Measurements from ENCODE around the gene LCE1E.

The LCE1E gene

DNA sequence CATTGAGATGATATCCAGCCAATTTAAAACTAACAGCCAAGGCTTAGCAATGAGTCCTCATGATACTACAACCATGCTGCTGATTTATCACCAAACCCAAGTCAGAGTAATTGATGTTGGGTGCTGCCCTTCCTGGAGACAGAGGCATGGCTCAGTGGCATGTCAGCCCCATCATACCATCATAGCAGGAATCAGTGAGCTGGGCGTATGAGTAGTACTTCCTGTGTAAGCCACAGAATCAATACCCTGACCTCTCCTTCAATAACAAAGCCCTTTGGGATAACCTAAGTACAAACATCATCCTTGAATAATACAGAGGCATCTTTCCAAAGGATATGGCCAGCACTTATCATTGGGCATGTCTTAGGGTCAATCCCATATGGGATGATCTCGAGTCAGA lies 3.0 kb upstream of the LCE1E start:
- no peak for DNase-seq

DNA sequence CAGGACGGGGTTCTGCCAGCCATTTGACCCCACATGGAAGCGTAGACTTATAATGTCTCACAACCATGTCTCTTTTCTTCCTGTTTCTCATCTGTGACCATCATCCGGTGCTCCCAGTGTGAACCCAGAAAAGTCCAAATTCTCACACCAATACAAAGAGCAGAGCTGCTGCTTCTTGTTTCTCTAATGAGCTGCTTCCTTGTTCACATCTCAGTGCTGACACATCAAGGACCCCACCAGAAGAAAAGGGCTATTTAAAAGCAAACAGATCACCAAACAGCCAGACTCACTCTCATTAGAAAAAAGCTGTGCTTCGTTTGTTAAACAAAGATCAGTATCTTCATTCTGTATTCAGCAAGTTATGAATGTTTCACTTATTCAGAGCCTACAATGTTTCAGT lies 9.6 kb downstream of the LCE1E start:
- no peak for DNase-seq

DNA sequence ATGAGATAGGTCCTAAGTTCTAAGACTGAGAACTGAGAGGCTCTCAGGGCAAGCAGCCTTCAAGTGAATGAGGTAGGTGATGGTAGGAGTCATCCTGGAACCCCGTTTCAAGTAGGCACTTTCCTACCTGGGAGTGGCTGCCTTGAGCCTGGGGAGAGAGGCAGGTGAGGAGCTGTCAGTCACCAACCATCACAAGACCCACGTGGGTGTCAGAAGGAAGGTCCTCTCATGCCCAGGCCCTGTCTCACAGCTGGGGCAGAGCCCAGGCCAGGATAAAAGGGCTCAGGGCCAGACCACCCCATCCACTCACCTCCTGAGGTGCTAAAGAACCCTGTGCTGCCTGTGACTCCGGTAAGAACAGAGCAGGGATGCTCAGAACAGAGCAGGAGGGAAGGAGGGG lies 10.4 kb downstream of the LCE1E start, which contains the start of gene LCE1D:
LCE1D (plus strand) TSS at position 301 of the 400 bp plus-strand sequence. CDS start 1,074 bp downstream, outside the sequence.
- DNase-seq = no peak

DNA sequence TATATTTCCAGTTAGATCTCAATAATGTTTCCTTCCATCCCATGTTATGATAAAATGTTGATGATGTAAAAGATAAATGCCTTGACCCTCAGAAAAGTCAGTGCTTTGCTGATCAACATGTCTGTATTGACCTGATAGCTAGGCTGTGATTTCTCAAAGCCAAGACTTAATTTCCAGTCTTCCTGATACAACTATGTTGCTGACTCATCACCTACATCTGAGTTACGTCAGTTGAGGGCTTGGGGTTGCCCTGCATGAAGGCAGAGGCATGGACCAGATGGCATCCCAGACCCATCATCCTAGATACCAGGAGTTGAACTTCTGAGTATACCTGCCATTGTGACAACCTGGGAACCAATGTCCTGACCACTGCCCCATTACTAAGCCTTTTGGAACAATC lies 15.3 kb downstream of the LCE1E start:
- DNase-seq = no peak

DNA sequence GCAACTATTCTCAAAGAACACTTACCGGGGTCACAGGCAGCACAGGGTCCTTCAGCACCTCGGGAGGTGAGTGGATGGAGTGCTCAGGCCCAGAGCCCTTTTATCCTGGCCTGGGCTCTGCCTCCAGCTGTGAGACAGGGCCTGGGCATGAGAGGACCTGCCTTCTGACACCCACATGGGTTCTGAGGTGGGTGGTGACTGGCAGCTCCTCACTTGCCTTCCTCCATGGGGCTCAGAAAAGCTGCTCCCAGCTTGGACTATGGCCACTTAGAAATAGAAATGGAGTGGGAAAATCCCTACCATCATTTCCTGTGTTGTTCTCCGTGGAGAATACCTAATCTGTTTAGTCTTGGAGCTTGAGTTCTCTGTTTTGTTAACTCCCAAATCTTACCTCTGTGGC lies 20.5 kb downstream of the LCE1E start, which contains the start of gene LCE1C:
LCE1C (minus strand) TSS at position 76 of the 400 bp plus-strand sequence. CDS start 1,173 bp downstream, outside the sequence.
- DNase-seq = no peak

DNA sequence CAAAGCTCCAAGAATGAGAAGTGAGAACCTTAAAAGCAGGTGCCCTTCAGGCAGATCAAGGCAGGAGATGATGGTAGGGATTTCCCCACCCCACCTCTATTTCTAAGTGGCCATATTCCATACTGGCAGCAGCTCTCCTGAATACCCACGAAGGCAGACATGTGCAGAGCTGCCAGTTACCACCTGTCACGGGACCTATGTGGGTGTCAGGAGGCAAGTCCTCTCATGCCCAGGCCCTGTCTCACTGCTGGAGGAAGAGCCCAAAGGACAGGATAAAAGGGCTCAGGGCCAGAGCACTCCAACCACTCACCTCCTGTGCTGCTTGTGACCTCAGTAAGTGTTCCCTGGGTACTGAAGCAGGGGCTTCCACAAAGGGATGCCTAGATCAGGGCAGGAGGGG lies 25.0 kb downstream of the LCE1E start:
- no peak for DNase-seq

DNA sequence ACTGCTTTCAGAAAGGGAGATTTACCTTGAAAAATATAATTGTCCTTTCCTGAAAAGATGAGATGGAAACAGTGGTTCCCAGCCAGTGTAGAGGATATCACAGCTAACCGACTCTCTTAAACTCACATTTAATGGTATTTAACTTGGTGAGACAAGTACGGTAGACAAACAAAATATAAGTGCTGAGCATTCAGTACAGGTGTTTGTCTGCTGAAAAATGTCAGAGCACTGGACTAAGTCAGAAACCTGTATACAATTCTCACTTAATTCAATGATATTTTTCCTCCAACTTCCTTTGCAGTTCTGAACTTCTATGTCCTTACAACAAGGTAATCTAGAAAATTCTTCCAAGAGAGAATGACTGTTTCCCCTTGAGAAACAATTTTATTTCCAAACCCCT lies 25.6 kb downstream of the LCE1E start, which contains the start of gene LCE1B:
LCE1B (plus strand) TSS at position 301 of the 400 bp plus-strand sequence. CDS start 476 bp downstream, outside the sequence.
- no peak for DNase-seq

DNA sequence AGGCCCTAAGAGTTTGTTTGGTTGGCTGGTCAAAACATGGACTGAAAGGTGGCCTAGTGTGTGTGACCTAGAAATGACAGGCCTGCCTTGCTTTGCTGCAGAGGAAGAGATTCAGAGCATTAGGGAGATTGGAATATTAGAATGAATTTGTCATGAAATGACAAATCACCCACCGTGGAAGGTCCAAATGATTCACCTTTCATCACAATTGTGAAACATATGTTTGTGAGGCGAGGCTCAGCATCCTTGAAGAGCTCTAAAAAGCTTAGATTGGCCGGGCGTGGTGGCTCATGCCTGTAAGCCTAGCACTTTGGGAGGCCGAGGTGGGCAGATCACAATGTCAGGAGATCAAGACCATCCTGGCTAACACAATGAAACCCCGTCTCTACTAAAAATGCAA lies 31.3 kb downstream of the LCE1E start:
- DNase-seq = no peak

DNA sequence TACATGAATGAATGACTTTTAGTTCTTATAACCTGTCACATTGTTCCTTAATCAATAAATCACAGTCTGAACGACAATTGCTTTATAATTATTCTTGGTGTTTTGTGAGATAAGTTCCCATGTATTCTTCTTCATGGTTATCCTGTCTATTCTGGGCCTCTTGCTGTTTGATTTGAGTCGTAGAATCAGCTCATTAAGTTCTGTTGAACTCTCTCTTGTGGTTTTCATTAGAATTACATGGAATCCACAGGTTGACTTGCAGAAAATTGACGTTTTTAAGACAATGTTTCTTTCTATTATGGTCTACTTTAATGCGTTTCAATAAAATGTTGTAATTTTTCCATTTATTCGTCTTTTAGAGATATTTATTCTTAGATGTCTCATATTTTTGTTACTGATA lies 37.2 kb downstream of the LCE1E start:
- DNase-seq = no peak

DNA sequence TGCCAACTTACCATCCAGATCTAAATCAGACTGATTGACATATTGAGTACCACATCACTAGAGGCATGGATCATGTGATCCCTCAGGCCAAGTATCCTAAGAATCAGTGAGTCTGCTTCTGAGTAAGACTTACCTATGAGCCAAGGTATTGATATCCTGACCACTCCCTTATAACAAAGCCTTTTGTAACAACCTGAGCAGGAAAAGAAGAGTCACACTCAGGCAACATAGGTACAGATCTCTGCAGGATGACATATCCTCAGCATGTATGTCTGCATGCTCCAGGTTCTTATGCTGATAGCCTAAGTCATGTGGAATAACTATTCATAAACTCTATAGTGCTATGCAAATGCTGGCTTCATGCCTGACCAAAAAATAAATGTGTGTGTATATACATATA lies 38.9 kb downstream of the LCE1E start:
- DNase-seq = no peak

DNA sequence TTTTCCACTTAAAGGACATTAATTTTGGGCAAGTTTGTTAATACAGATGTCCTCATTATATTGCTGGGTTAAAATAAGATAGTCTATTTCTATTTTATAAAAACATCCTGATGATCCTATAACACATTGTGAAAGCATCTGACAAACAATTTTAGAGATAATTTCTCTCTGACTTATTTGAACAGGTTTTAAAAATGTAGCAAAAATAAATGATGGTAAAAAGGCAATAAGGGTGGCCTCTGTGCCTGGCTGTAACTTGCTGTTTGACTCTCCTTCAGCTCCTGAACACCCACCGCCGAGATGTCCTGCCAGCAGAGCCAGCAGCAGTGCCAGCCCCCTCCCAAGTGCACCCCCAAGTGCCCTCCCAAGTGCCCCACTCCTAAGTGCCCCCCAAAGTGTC lies 41.1 kb downstream of the LCE1E start, which contains the start of gene LCE1A:
LCE1A (plus strand) TSS at position 301 of the 400 bp plus-strand sequence; CDS start at position 301, 0 bp downstream.
- no peak for DNase-seq

DNA sequence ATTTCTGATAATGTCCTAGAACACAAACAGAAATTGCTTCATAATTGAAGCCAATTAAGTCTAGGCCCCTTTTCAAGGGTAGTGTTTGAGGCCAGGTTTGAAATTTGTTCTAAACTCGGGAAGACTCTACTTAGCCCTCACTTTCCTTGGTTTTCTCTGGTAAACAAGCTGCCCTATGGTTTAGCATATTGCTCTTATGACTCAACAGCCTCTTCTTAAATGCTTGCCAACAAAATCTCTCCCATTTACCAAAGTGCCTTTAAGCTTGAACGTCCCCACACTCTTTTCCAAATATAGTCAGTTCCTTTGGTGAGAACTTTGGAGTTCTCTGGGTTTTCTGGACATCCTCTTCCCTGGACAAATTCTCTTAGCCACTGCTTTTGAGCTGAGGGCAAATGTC lies 50.8 kb downstream of the LCE1E start:
- no peak for DNase-seq

Measured in NCI-H526 (cell line).